Measurements from ENCODE around the gene KCNQ4. TPM values are rescaled to one million over a fixed set of nuclear protein-coding genes. Genes with fewer than 3 reads are reported as not detected.

KCNQ4 gene
- polyA plus RNA-seq, 1 donor from 2014 or later, result not detected

GRCh38 chr1:40794048-40794447 is 10.5 kb downstream of the KCNQ4 start:
- H2AFZ ChIP-seq (ENCODE audit: low read depth, low read length), result no peak overlapping the region
- no peaks in the 10 kb centered on the region for H3F3A ChIP-seq (ENCODE audit: insufficient read depth, low read length, poor library complexity, severe bottlenecking)
- TF ChIP-seq POLR2AphosphoS5 (IDR thresholded peaks at IDR 0.05) (no peak), SMC3 (conservative IDR thresholded peaks at IDR 0.05; ENCODE audit: poor library complexity) (no peak), RAD21 (conservative IDR thresholded peaks at IDR 0.05) (no peak), MXI1 (conservative IDR thresholded peaks at IDR 0.05; ENCODE audit: poor library complexity, severe bottlenecking) (no peak), CTCF (IDR thresholded peaks at IDR 0.05; ENCODE audit: poor library complexity, severe bottlenecking) (no peak), EZH2 (IDR thresholded peaks at IDR 0.05; ENCODE audit: borderline replicate concordance, insufficient read depth, low read length, poor library complexity, severe bottlenecking) (no peak), EP300 (conservative IDR thresholded peaks at IDR 0.05; ENCODE audit: poor library complexity, severe bottlenecking) (no peak)
- H3K9me2 ChIP-seq (ENCODE audit: insufficient read depth, low read length), result no peaks in the 10 kb centered on the region
- no peak overlapping the region for H3K4me3 ChIP-seq (ENCODE audit: low read length)
- H3K36me3 ChIP-seq (ENCODE audit: insufficient read depth, low read length), result no peaks in the 10 kb centered on the region
- no peak overlapping the region for H3K9ac ChIP-seq (ENCODE audit: low read length)
- H3K27me3 ChIP-seq (ENCODE audit: insufficient read depth, low read depth, low read length), result no peaks in the 10 kb centered on the region
- H3K27ac ChIP-seq (ENCODE audit: low read length), result no peak overlapping the region
- H3K79me2 ChIP-seq (replicated peaks; ENCODE audit: insufficient read depth, low read length), result no peaks in the 10 kb centered on the region
- no peaks in the 10 kb centered on the region for H3K9me3 ChIP-seq (ENCODE audit: low read length)
- H4K20me1 ChIP-seq (ENCODE audit: insufficient read depth), result no peaks in the 10 kb centered on the region
- no peak overlapping the region for H3K4me2 ChIP-seq (ENCODE audit: low read length)

GRCh38 chr1:40794974-40795715 is 11.6 kb downstream of the KCNQ4 start:
- TF ChIP-seq EZH2 (IDR thresholded peaks at IDR 0.05; ENCODE audit: borderline replicate concordance, insufficient read depth, low read length, poor library complexity, severe bottlenecking), result no peak
- TF ChIP-seq SMC3 (conservative IDR thresholded peaks at IDR 0.05; ENCODE audit: poor library complexity), result no peak
- no peaks in the 10 kb centered on the region for H3K9me2 ChIP-seq (ENCODE audit: insufficient read depth, low read length)
- H3K27me3 ChIP-seq (ENCODE audit: insufficient read depth, low read depth, low read length), result no peaks in the 10 kb centered on the region
- no peaks in the 10 kb centered on the region for H3K79me2 ChIP-seq (replicated peaks; ENCODE audit: insufficient read depth, low read length)
- no peak overlapping the region for H3K9ac ChIP-seq (ENCODE audit: low read length)
- no peaks in the 10 kb centered on the region for H3F3A ChIP-seq (ENCODE audit: insufficient read depth, low read length, poor library complexity, severe bottlenecking)
- no peak overlapping the region for H3K4me2 ChIP-seq (ENCODE audit: low read length)
- H3K9me3 ChIP-seq (ENCODE audit: low read length), result no peaks in the 10 kb centered on the region
- H3K4me3 ChIP-seq (ENCODE audit: low read length), result no peak overlapping the region
- no peaks in the 10 kb centered on the region for H3K36me3 ChIP-seq (ENCODE audit: insufficient read depth, low read length)
- no peaks in the 10 kb centered on the region for H4K20me1 ChIP-seq (ENCODE audit: insufficient read depth)
- no peak overlapping the region for H3K27ac ChIP-seq (ENCODE audit: low read length)
- H2AFZ ChIP-seq (ENCODE audit: low read depth, low read length), result no peak overlapping the region

GRCh38 chr1:40795811-40796586 is 12.4 kb downstream of the KCNQ4 start:
- Histone ChIP-seq H3K27me3 (ENCODE audit: insufficient read depth, low read depth, low read length) (no peaks in the 10 kb centered on the region), H4K20me1 (ENCODE audit: insufficient read depth) (no peaks in the 10 kb centered on the region), H3K9ac (ENCODE audit: low read length) (no peak overlapping the region), H2AFZ (ENCODE audit: low read depth, low read length) (no peak overlapping the region), H3K4me3 (ENCODE audit: low read length) (no peak overlapping the region), H3K9me3 (ENCODE audit: low read length) (no peaks in the 10 kb centered on the region), H3F3A (ENCODE audit: insufficient read depth, low read length, poor library complexity, severe bottlenecking) (no peaks in the 10 kb centered on the region), H3K9me2 (ENCODE audit: insufficient read depth, low read length) (no peaks in the 10 kb centered on the region), H3K36me3 (ENCODE audit: insufficient read depth, low read length) (no peaks in the 10 kb centered on the region), H3K27ac (ENCODE audit: low read length) (no peak overlapping the region), H3K4me2 (ENCODE audit: low read length) (no peak overlapping the region), H3K79me2 (replicated peaks; ENCODE audit: insufficient read depth, low read length) (no peaks in the 10 kb centered on the region)
- no peak for TF ChIP-seq REST (IDR thresholded peaks at IDR 0.05; ENCODE audit: borderline replicate concordance)
- no peak for TF ChIP-seq RAD21 (conservative IDR thresholded peaks at IDR 0.05)
- TF ChIP-seq CTCF (IDR thresholded peaks at IDR 0.05; ENCODE audit: poor library complexity, severe bottlenecking), result no peak
